LNCAP (cell line): ENCODE measurements around the gene RETN.

Experiments
- TF ChIP-seq, protein P1 (sequence below): fragments of 450-650 bp; IDR thresholded peaks from 2 replicates; pipeline ENCODE4 v1.5.1; 2017; ENCODE audit warnings: mild to moderate bottlenecking

Gene RETN

DNA sequence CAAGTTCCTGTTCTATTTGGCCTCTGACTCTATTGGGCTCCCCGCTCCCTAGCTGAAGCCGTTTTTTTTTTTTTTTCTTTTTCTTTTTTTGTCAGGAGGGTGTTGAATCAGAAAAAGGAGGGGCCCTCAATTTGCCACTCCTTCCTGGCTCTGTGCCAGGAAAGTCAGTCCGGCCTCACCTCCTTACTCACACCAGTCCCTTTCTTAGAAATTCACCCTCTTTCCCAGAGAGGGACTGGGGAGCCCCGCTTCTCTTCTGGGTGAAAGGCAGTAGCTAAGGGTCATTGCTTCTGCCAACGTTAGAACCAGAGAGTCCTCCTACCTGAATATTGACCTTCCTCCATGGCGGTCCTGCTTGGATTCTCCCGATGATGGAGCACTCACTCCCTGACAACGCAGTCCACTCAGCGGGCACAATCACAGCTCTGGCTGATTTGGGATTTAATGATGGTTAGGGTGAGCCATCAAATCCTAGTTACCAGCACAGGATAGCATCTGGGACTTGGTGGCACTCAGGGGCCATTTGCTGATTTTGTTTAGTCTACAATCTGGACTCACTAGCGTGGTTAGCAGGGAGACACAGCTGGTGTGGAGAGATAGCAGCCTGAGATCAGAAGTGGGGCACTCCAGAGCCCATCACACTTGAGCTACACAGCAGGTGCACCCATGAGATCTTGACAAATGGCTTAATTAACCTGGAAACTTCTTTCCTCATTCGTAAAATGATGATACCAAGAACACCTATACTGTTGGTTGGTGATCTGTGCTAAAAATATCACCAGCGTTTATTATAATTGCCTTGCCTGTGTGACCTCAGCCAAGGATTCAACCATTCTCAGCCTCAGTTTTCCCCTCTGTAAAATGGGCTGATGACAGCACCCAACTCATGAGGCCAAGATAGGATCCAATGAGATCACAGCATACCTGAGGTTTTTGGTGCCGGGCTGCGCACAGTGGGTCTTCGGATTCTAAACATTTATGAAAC is 30.9 kb downstream of the RETN start:
- TF ChIP-seq, protein P1, sequence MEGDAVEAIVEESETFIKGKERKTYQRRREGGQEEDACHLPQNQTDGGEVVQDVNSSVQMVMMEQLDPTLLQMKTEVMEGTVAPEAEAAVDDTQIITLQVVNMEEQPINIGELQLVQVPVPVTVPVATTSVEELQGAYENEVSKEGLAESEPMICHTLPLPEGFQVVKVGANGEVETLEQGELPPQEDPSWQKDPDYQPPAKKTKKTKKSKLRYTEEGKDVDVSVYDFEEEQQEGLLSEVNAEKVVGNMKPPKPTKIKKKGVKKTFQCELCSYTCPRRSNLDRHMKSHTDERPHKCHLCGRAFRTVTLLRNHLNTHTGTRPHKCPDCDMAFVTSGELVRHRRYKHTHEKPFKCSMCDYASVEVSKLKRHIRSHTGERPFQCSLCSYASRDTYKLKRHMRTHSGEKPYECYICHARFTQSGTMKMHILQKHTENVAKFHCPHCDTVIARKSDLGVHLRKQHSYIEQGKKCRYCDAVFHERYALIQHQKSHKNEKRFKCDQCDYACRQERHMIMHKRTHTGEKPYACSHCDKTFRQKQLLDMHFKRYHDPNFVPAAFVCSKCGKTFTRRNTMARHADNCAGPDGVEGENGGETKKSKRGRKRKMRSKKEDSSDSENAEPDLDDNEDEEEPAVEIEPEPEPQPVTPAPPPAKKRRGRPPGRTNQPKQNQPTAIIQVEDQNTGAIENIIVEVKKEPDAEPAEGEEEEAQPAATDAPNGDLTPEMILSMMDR, result no peak

DNA sequence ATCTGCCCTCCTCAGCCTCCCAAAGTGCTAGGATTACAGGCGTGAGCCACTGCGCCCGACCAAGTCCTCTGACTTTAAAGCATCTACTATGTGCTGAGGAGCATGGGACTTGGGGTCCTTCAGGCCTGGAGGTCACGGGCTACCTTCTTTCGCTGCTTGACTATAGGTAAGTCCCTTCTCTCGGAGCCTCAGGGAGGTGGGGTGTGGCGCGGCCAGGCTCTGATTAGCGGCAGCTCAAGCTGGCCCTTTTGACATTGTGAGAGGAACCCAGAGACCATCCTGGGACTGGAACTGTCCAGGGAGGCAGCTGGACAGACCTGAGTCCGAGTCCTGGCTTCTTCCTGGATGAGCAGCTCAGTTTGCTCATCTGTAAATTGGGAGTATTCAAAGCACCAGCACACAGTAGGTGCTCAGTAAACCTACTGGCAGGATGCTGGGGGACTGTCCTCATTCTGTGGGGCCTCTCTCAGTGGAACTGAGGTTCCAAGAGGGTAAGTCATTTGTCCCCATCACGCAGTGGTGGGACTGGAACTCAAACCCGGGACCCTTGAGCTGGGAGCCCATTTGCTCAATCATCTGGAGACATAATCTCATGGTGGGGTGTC is 32.3 kb downstream of the RETN start:
- TF ChIP-seq, protein P1, result no peak

DNA sequence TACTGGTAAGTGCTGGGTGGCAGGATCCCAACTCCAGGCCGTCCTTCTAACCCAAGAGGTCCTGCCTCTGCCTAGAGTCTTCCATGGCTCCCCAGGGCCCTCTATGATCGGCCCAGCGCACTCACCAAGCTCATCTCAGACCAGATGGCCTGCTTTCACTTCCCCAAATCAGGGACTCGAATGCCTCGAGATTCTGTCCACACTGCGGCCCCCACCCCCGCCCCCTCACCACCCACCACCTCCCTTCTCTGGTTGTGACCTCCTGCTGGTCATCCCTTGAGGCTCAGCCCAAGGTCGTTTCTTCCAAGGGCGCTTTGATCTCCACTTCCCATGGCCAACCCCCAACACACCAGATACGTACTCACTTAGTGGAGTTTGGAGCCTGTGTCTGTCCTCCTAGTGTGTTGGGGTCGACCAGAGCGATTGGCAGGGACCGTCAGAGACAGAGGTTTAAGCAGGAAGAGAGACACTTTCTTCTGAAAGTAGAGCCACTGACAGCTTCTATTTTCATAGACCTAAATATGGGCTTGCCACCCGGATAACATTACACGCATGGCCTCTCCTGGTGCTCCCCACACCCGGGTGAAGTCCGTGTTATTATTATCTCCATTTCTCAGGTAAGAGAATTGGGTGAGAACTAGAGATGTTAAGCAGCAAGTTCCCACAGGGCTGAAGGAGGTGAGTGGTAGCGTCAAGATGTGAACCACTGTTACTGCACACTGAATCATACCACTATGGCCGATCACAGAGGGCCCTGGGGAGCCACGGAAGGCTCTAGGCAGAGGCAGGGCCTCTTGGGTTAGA is 33.0 kb downstream of the RETN start, which contains the start of gene FCER2:
Gene FCER2, minus strand, starts transcription at position 478 of the 804 bp plus-strand sequence. CDS start 2,371 bp downstream, outside the sequence.
- TF ChIP-seq, protein P1, result no peak

DNA sequence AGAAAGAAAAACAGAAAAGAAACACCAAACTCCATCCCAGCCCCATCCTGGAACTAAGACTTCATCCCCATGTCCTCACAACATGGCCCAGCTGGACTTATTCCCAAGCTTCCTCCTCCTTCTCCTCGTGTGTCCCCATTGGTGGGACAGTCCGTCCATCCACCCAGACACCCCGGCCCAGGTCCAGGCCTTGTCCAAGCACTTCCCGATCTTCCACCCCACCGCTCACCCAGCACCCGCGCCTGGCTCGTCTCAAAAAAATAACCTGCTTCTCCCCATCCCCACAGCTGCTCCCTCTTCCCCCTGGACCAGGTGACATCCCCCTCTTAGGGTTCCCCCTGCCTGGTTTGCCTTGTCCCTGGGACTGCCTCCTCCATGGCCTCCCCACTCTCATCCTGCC is 34.5 kb downstream of the RETN start:
- TF ChIP-seq, protein P1, result no peak

DNA sequence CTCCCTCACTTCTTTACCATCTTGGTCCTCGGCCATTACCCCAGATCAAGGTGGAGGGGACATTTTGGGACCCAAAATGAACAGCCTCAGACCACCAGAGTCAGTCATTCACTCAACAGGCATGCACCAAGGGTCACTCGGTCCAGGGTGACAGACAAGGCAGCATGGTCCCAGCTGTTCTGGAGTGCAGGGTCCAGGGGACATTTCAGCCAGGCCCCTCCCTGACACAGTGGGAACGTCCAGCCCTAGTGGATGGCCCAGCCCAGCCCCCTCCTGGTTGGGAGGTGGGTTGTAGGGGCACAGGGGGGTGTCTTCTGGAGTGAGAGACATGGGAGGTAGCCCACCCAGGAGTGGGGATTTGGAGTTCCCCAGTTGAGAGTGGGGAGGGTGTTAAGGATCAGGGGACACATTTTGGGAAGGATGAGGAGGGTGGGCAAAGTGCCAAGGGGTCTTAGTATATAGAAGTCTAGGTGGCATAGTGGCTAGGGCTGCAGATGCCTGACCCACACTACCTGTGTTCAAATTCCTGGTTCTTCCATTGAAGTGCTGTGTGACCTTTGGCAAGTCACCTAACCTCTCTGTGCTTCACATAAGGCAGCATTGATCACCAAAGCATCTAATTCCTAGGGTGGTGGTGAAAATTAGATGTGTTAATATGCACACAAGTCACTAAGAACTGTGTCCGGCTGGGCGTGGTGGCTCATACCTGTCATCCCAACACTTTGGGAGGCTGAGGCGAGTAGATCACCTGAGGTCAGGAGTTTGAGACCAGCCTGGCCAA is 35.6 kb downstream of the RETN start:
- TF ChIP-seq, protein P1, result no peak

DNA sequence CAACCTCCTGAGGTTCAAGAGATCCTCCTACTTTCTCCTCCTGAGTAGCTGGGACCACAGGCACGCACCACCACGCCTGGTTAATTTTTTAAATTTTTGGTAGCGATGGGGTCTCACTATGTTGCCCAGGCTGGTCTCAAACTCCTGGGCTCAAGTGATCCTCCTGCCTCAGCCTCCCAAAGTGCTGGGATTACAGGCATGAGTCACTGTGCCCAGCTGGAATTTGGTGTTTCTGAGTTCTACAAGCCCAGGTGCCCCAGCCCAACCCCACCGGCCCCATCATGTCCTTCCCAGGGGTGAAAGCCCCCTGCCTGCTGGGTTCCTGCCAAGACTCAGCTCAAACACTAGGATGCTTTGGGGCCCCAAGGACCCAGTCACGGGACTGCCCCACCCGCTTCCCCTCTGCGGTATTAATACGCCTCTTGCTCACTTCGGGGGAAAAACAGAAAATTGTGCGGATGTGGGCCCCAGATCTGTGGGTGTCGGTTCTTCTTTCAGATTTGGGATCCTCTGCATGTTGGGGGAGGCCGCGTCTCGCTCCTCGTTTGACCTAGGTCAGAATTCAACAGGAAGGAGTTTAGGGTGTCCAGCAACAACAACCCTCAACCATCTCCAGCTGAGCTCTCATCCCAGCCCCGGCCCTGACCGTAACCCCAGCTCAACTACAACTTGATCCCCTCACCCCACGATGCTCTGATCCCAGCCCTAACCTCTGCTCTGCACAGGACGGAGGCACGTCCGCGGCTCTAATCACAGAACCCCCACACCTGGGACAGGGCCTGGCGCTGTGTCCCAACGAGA is 36.7 kb downstream of the RETN start:
- TF ChIP-seq, protein P1, result no peak
